Stimulated activated CD4-positive, alpha-beta T cell treated with anti-CD3 and anti-CD28 coated beads, Interleukin-1b, Interleukin-23, amount 100 ng/mL, for 24 hours (primary cell): ENCODE results near the gene FBLN7.

Experiments
- DNase-seq, 4 experiments: peaks; one replicate each; pipeline ENCODE4 v3.0.0-alpha.2; 2020; ENCODE audit warnings: low read depth in 4 of 4, low spot score in 1 of 4

FBLN7 gene

GRCh38 chr2:112220831-112221230, 82.6 kb downstream of the FBLN7 start:
- no peak for DNase-seq

GRCh38 chr2:112229348-112229747, 91.2 kb downstream of the FBLN7 start:
- DNase-seq, result no peak

- no peak for DNase-seq
Measured at GRCh38 chr2:112230371-112230770, 92.2 kb downstream of the FBLN7 start.
